Measurements from ENCODE around the gene TRPV4.

The TRPV4 gene

GRCh38 chr12:109735825-109736551 is 97.2 kb downstream of the TRPV4 start:
- no peak for DNase-seq (ENCODE audit: low read depth)
- no peak for TF ChIP-seq CTCF (conservative IDR thresholded peaks at IDR 0.05; ENCODE audit: low read depth, low read length)

GRCh38 chr12:109735051-109735521 is 98.1 kb downstream of the TRPV4 start:
- DNase-seq (ENCODE audit: low read depth): no peak
- H3K4me3 ChIP-seq (ENCODE audit: low read length): no peak overlapping the region
- no peak for TF ChIP-seq CTCF (conservative IDR thresholded peaks at IDR 0.05; ENCODE audit: low read depth, low read length)

More at GRCh38 chr12:109735825-109736551, 97.2 kb downstream of the TRPV4 start:
- no peak overlapping the region for H3K4me3 ChIP-seq (ENCODE audit: low read length)

GRCh38 chr12:109734219-109735000 is 98.8 kb downstream of the TRPV4 start:
- no peak for TF ChIP-seq CTCF (conservative IDR thresholded peaks at IDR 0.05; ENCODE audit: low read depth, low read length)
- no peak for DNase-seq (ENCODE audit: low read depth)
- H3K4me3 ChIP-seq (ENCODE audit: low read length): no peak overlapping the region

Data from retinal pigment epithelial cell (primary cell).